ENCODE results near the gene CFAP90.

CFAP90 gene

DNA sequence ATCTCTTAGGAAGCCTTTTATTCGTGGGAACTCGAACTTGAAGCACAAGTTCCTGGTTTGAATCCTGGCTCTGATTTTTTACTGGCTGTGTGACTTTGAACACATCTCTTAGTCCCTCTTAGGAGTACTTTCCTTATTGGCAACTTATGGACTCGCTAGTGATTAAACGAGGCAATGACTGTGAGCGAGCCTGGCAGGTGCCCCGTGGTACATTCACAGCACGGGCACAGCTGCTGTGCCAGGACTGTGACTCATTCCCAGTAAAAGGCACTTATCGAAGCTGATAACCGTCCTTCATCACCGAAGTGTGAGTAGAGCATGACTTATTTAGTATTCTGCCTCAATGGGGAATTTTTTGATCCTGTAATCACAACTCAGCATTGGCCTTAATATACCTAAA is 22.7 kb downstream of the CFAP90 start:
- no peaks in the 10 kb centered on the region for H3K4me1 ChIP-seq (ENCODE audit: control insufficient read depth, insufficient read depth, low read length)
- H3K27ac ChIP-seq (ENCODE audit: low read length): no peak overlapping the region
- H3K27me3 ChIP-seq (ENCODE audit: control insufficient read depth, insufficient read depth, low read length): no peaks in the 10 kb centered on the region
- H3K4me3 ChIP-seq (ENCODE audit: low read length): no peak overlapping the region
- WGBS (ENCODE audit: insufficient coverage, insufficient read length): no CpG with 5 or more reads among the region's 10 CpGs
- no peak for DNase-seq (ENCODE audit: low read depth, low spot score)
- peaks cover 15% of the 10 kb centered on the region for H3K36me3 ChIP-seq (ENCODE audit: control insufficient read depth, insufficient read depth, low read length)
- no peaks in the 10 kb centered on the region for H3K9me3 ChIP-seq (ENCODE audit: control insufficient read depth, insufficient read depth, low read length)

DNA sequence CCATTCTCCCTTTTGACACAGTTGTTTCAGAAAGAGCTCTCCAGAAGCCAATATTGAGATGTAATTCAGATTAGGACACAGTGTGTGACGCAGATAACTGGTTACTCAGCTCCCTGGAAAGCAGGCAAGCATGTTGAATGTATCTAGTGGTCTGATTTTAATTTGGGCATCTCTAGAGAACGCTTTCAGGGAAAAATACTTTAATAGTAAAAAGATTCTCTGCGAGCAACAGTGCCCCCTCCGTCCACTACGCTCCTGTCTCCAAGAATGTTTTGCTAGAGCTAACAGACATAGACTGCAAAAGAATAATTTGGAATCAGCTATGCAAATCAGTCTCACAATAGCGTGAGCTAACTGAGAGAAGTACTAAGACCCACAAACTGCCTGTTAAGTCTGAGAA is 23.3 kb downstream of the CFAP90 start:
- H3K9me3 ChIP-seq (ENCODE audit: control insufficient read depth, insufficient read depth, low read length): no peaks in the 10 kb centered on the region
- H3K27me3 ChIP-seq (ENCODE audit: control insufficient read depth, insufficient read depth, low read length): no peaks in the 10 kb centered on the region
- no peak overlapping the region for H3K27ac ChIP-seq (ENCODE audit: low read length)
- H3K4me3 ChIP-seq (ENCODE audit: low read length): no peak overlapping the region
- peaks cover 15% of the 10 kb centered on the region for H3K36me3 ChIP-seq (ENCODE audit: control insufficient read depth, insufficient read depth, low read length)
- WGBS (ENCODE audit: insufficient coverage, insufficient read length): no CpG with 5 or more reads among the region's 6 CpGs
- H3K4me1 ChIP-seq (ENCODE audit: control insufficient read depth, insufficient read depth, low read length): no peaks in the 10 kb centered on the region
- DNase-seq (ENCODE audit: low read depth, low spot score): no peak

DNA sequence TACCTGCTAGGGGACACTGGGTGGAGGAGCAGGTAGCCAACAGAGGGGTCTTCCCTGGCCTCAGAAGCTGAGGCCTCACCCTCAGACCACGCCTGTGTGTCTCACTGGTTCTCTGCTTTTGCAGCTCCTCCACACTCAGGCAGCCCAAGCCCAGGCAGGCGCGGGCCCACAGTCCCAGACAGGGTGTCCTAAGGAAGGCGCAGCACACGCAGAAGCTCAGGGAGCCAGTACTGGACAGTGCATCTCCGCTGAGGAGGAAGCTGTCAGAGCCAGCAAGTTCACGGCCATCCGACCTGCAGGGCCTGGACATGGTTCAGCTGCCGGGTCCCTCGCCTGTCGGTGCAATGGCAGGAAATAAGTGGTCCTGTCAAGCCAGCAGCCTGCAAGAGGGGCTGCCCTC is 25.3 kb downstream of the CFAP90 start:
- H3K4me1 ChIP-seq (ENCODE audit: control insufficient read depth, insufficient read depth, low read length): no peaks in the 10 kb centered on the region
- no peaks in the 10 kb centered on the region for H3K9me3 ChIP-seq (ENCODE audit: control insufficient read depth, insufficient read depth, low read length)
- no peaks in the 10 kb centered on the region for H3K27me3 ChIP-seq (ENCODE audit: control insufficient read depth, insufficient read depth, low read length)
- WGBS (ENCODE audit: insufficient coverage, insufficient read length): no CpG with 5 or more reads among the region's 11 CpGs
- no peak overlapping the region for H3K27ac ChIP-seq (ENCODE audit: low read length)
- H3K4me3 ChIP-seq (ENCODE audit: low read length): no peak overlapping the region
- H3K36me3 ChIP-seq (ENCODE audit: control insufficient read depth, insufficient read depth, low read length): peaks cover 26% of the 10 kb centered on the region
- DNase-seq (ENCODE audit: low read depth, low spot score): no peak

DNA sequence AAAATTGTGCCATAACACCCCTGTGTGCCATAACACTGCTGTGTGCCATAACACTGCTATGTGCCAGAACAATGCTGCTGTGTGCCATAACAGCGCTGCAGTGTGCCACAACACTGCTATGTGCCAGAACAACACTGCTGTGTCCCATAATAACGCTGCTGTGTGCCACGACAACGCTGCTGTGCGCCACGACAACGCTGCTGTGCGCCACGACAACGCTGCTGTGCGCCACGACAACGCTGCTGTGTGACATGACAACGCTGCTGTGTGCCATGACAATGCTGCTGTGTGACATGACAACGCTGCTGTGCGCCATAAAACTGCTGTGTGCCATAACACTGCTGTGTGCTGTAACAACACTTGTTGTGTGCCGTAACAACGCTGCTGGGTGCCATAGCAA is 25.9 kb downstream of the CFAP90 start:
- no CpG with 5 or more reads among the region's 18 CpGs for WGBS (ENCODE audit: insufficient coverage, insufficient read length)
- H3K27ac ChIP-seq (ENCODE audit: low read length): no peak overlapping the region
- H3K36me3 ChIP-seq (ENCODE audit: control insufficient read depth, insufficient read depth, low read length): peaks cover 26% of the 10 kb centered on the region
- no peaks in the 10 kb centered on the region for H3K4me1 ChIP-seq (ENCODE audit: control insufficient read depth, insufficient read depth, low read length)
- H3K9me3 ChIP-seq (ENCODE audit: control insufficient read depth, insufficient read depth, low read length): no peaks in the 10 kb centered on the region
- DNase-seq (ENCODE audit: low read depth, low spot score): no peak
- no peak overlapping the region for H3K4me3 ChIP-seq (ENCODE audit: low read length)
- no peaks in the 10 kb centered on the region for H3K27me3 ChIP-seq (ENCODE audit: control insufficient read depth, insufficient read depth, low read length)

DNA sequence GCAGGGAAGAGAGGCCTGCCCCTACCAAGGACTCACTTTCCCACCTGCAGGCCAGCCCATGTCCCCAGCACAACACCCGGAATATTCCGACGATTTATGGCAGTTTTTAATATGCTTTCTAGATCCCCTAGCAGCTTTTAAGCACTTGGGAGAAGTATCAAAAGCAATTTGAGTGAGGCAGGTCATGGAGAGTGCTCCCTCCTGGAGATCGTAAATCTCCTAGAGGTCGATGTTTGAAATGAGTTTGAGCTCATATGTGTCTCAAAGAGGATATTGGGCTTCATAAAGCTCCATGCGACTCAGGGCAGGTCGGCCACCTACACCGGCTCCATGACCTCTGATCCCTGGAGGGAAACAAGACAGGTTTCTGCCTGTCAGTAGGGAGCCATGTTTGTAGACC is 27.3 kb downstream of the CFAP90 start:
- no CpG with 5 or more reads among the region's 8 CpGs for WGBS (ENCODE audit: insufficient coverage, insufficient read length)
- Histone ChIP-seq H3K9me3 (ENCODE audit: control insufficient read depth, insufficient read depth, low read length) (no peaks in the 10 kb centered on the region), H3K4me1 (ENCODE audit: control insufficient read depth, insufficient read depth, low read length) (no peaks in the 10 kb centered on the region), H3K27ac (ENCODE audit: low read length) (no peak overlapping the region), H3K27me3 (ENCODE audit: control insufficient read depth, insufficient read depth, low read length) (no peaks in the 10 kb centered on the region), H3K4me3 (ENCODE audit: low read length) (no peak overlapping the region), H3K36me3 (ENCODE audit: control insufficient read depth, insufficient read depth, low read length) (peaks cover 26% of the 10 kb centered on the region)
- no peak for DNase-seq (ENCODE audit: low read depth, low spot score)

DNA sequence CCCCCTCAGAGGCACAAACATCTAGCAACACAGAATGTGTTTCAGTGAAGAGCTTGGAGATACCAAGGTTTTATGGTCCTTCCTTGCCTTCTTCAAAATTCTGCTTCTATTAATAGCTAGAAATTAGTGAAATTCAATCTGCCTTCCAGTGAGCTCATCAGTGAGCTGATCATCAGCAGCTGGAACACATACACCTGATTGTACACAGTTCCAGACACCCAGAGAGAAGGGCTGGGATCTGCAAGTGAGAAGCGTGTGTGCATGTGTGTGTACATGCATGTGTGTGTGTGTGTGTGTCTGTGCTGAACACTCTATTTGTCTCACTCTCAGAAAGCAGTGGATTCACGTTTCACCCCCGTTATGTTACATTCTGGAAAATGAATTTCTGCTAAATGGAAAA is 28.5 kb downstream of the CFAP90 start:
- Histone ChIP-seq H3K27ac (ENCODE audit: low read length) (no peak overlapping the region), H3K27me3 (ENCODE audit: control insufficient read depth, insufficient read depth, low read length) (no peaks in the 10 kb centered on the region), H3K9me3 (ENCODE audit: control insufficient read depth, insufficient read depth, low read length) (no peaks in the 10 kb centered on the region), H3K4me1 (ENCODE audit: control insufficient read depth, insufficient read depth, low read length) (no peaks in the 10 kb centered on the region), H3K4me3 (ENCODE audit: low read length) (no peak overlapping the region), H3K36me3 (ENCODE audit: control insufficient read depth, insufficient read depth, low read length) (peaks cover 26% of the 10 kb centered on the region)
- WGBS (ENCODE audit: insufficient coverage, insufficient read length): no CpG with 5 or more reads among the region's 3 CpGs
- DNase-seq (ENCODE audit: low read depth, low spot score): no peak

DNA sequence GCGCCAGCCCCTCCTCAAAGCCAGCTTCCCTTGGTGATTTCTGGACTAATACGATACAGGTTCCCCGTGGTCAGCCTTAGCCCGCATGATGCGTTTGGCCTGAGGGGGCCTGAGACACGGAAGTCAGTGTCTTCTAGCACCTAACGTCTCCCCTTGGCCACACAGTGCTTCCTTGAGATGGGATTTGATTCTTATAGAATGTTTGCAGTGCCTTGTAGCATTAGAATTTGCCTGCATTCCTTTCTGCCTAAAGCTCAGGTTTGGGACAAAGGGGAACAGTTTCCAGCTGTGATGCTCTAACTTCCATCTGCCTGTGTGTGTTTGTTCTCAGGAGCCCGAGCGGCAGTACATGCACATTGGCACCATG is 34.4 kb downstream of the CFAP90 start:
- no peak overlapping the region for H3K27ac ChIP-seq (ENCODE audit: low read length)
- no CpG with 5 or more reads among the region's 9 CpGs for WGBS (ENCODE audit: insufficient coverage, insufficient read length)
- H3K27me3 ChIP-seq (ENCODE audit: control insufficient read depth, insufficient read depth, low read length): no peaks in the 10 kb centered on the region
- peaks cover 7% of the 10 kb centered on the region for H3K36me3 ChIP-seq (ENCODE audit: control insufficient read depth, insufficient read depth, low read length)
- H3K9me3 ChIP-seq (ENCODE audit: control insufficient read depth, insufficient read depth, low read length): no peaks in the 10 kb centered on the region
- no peak for DNase-seq (ENCODE audit: low read depth, low spot score)
- H3K4me1 ChIP-seq (ENCODE audit: control insufficient read depth, insufficient read depth, low read length): peaks cover 2% of the 10 kb centered on the region; the same call in 1 of the 2 replicates
- no peak overlapping the region for H3K4me3 ChIP-seq (ENCODE audit: low read length)

DNA sequence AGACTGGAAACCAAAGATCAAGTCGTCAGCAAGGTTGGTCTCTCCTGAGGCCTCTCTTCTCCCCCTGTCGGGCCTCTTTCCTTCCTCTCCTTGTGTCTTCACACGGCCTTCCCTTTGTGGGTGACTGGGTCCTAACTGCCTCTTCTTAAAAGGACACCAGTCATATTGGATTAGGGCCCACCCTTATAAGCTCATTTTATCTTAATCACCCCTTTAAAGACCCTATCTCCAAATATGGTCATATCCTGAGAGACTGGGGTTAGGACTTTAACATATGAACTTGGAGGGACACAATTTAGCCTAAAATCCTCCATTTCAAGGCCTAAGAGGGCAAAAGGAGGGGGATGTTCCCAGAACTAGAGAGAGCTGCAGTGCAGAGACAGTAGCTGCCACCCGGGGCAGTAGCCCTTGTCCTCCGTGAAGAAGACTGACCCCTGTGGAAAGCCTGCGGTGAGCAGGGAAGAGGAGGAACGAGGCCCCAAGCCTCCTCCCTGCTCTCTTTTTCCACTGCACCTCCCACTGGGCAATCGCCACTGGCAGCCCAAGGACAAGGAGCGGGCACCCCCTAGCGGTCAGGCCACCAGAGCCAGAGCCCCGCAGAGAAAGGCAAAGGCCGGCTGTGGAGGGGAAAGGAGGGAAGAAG is 34.9 kb downstream of the CFAP90 start:
- Histone ChIP-seq H3K27ac (ENCODE audit: low read length) (no peak overlapping the region), H3K9me3 (ENCODE audit: control insufficient read depth, insufficient read depth, low read length) (no peaks in the 10 kb centered on the region), H3K4me3 (ENCODE audit: low read length) (no peak overlapping the region), H3K4me1 (ENCODE audit: control insufficient read depth, insufficient read depth, low read length) (peaks cover 2% of the 10 kb centered on the region; the same call in 1 of the 2 replicates), H3K36me3 (ENCODE audit: control insufficient read depth, insufficient read depth, low read length) (peaks cover 3% of the 10 kb centered on the region; the same call in 1 of the 2 replicates), H3K27me3 (ENCODE audit: control insufficient read depth, insufficient read depth, low read length) (no peaks in the 10 kb centered on the region)
- no CpG with 5 or more reads among the region's 12 CpGs for WGBS (ENCODE audit: insufficient coverage, insufficient read length)
- peak; percentile 74 for DNase-seq (ENCODE audit: low read depth, low spot score)

DNA sequence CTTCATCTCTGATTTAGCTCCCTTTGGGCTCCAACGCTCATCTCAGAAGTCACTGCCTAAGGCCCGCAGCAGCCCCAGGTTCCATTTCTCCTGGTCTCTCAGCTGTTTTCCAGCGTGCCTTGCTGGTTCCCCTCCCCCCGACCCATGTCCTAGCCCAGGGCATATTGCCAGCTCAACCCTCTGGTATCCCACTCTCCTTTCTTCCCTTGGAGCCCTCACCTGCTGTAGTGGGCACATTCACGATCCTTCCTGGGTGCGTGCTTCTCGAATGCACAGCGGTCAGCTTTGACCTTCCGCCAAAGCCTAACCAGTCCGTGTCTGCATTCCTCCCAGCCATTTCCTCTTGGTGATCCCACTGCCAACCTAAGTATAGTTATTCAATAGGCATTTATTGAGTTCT is 36.1 kb downstream of the CFAP90 start:
- no peak overlapping the region for H3K27ac ChIP-seq (ENCODE audit: low read length)
- no CpG with 5 or more reads among the region's 10 CpGs for WGBS (ENCODE audit: insufficient coverage, insufficient read length)
- no peak for DNase-seq (ENCODE audit: low read depth, low spot score)

DNA sequence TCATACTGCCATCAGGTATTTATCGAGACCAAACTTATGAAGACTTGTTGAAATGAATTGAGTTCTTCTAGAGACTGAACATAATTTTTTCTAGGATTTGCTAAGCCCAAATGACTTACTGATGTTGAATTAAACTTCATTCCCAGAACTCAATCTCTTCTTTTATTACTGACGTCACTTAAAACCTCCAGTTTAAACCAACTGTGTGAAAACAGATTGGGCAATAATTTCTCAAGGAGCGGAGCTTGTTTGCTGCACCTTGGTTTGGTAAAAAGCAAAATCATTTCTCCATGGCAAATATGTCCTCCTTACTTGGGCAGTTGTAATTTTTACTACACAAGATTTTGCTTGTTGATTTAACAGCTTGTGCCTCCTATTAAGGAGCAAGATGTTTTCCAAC is 37.4 kb downstream of the CFAP90 start:
- Histone ChIP-seq H3K4me3 (ENCODE audit: low read length) (no peak overlapping the region), H3K27ac (ENCODE audit: low read length) (no peak overlapping the region), H3K36me3 (ENCODE audit: control insufficient read depth, insufficient read depth, low read length) (peaks cover 3% of the 10 kb centered on the region; the same call in 1 of the 2 replicates), H3K27me3 (ENCODE audit: control insufficient read depth, insufficient read depth, low read length) (no peaks in the 10 kb centered on the region), H3K9me3 (ENCODE audit: control insufficient read depth, insufficient read depth, low read length) (no peaks in the 10 kb centered on the region), H3K4me1 (ENCODE audit: control insufficient read depth, insufficient read depth, low read length) (peaks cover 2% of the 10 kb centered on the region; the same call in 1 of the 2 replicates)
- no peak for DNase-seq (ENCODE audit: low read depth, low spot score)
- no CpG with 5 or more reads among the region's 3 CpGs for WGBS (ENCODE audit: insufficient coverage, insufficient read length)

More for the DNA sequence above, 36.1 kb downstream of the CFAP90 start:
- H3K4me1 ChIP-seq (ENCODE audit: control insufficient read depth, insufficient read depth, low read length): peaks cover 2% of the 10 kb centered on the region; the same call in 1 of the 2 replicates
- no peaks in the 10 kb centered on the region for H3K9me3 ChIP-seq (ENCODE audit: control insufficient read depth, insufficient read depth, low read length)
- H3K36me3 ChIP-seq (ENCODE audit: control insufficient read depth, insufficient read depth, low read length): peaks cover 3% of the 10 kb centered on the region; the same call in 1 of the 2 replicates
- H3K27me3 ChIP-seq (ENCODE audit: control insufficient read depth, insufficient read depth, low read length): no peaks in the 10 kb centered on the region
- no peak overlapping the region for H3K4me3 ChIP-seq (ENCODE audit: low read length)

DNA sequence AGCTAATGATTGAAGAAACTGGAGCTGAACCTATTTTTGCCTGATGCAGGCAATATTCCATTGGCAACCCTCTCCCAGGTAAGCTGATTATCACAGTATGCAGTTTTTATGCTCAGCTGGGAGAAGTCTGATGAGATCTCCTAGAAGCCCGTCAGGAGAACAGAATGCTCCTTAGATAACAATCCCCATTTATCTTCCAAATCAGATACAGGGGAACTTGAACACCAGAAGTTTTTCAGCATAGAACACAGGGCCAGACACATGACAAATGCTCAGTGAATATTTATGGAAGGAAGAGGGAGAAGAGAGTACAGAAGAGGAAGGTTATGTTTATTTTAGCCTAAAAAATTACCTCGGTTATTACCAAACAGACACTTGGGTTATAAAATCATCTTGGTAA is 37.9 kb downstream of the CFAP90 start:
- DNase-seq (ENCODE audit: low read depth, low spot score): no peak
- H3K27ac ChIP-seq (ENCODE audit: low read length): no peak overlapping the region
- H3K4me1 ChIP-seq (ENCODE audit: control insufficient read depth, insufficient read depth, low read length): peaks cover 2% of the 10 kb centered on the region; the same call in 1 of the 2 replicates
- H3K27me3 ChIP-seq (ENCODE audit: control insufficient read depth, insufficient read depth, low read length): no peaks in the 10 kb centered on the region
- H3K4me3 ChIP-seq (ENCODE audit: low read length): no peak overlapping the region
- no peaks in the 10 kb centered on the region for H3K9me3 ChIP-seq (ENCODE audit: control insufficient read depth, insufficient read depth, low read length)
- peaks cover 3% of the 10 kb centered on the region; the same call in 1 of the 2 replicates for H3K36me3 ChIP-seq (ENCODE audit: control insufficient read depth, insufficient read depth, low read length)
- no CpG with 5 or more reads among the region's 2 CpGs for WGBS (ENCODE audit: insufficient coverage, insufficient read length)
